Measurements from ENCODE around the gene PAEP. TPM values are rescaled to one million over a fixed set of nuclear protein-coding genes. Genes with fewer than 3 reads are reported as not detected.

The PAEP gene
- total RNA-seq, 2 donors from 2014 or later: 3.0 TPM; not detected in 1

DNA sequence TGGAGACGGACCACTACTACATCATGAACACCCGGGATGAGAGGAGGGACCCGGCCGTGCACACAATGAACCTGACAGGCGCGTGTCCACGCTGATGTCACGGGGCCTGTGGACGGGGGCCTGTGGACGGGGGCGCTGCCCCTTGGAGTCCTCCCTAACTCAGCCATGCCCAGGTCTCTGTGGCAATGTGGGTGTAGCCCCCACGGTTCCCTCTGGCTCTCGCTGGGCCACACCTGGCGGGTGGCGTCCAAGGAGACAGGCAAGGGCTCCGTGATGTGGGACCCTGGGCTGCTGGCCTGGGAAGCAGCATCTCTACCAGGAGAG is 22.1 kb downstream of the PAEP start:
- Histone ChIP-seq H3K27me3 (replicated peaks; ENCODE audit: insufficient read depth) (no peaks in the 10 kb centered on the region), H3K4me1 (replicated peaks) (no peaks in the 10 kb centered on the region), H3K36me3 (no peaks in the 10 kb centered on the region), H3K9me3 (no peaks in the 10 kb centered on the region), H3K4me3 (no peak overlapping the region), H3K27ac (no peak overlapping the region)
- TF ChIP-seq, protein P1, sequence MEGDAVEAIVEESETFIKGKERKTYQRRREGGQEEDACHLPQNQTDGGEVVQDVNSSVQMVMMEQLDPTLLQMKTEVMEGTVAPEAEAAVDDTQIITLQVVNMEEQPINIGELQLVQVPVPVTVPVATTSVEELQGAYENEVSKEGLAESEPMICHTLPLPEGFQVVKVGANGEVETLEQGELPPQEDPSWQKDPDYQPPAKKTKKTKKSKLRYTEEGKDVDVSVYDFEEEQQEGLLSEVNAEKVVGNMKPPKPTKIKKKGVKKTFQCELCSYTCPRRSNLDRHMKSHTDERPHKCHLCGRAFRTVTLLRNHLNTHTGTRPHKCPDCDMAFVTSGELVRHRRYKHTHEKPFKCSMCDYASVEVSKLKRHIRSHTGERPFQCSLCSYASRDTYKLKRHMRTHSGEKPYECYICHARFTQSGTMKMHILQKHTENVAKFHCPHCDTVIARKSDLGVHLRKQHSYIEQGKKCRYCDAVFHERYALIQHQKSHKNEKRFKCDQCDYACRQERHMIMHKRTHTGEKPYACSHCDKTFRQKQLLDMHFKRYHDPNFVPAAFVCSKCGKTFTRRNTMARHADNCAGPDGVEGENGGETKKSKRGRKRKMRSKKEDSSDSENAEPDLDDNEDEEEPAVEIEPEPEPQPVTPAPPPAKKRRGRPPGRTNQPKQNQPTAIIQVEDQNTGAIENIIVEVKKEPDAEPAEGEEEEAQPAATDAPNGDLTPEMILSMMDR (IDR thresholded peaks at IDR 0.05): no peak
- TF ChIP-seq POLR2A (IDR thresholded peaks at IDR 0.05) (no peak), POLR2AphosphoS5 (IDR thresholded peaks at IDR 0.05) (no peak)
- DNase-seq (ENCODE audit: low spot score): no peak
- 88% methylated on average over 16 of the region's 16 CpGs for WGBS
- intact Hi-C loops (cut with DNase I): no loop called here

DNA sequence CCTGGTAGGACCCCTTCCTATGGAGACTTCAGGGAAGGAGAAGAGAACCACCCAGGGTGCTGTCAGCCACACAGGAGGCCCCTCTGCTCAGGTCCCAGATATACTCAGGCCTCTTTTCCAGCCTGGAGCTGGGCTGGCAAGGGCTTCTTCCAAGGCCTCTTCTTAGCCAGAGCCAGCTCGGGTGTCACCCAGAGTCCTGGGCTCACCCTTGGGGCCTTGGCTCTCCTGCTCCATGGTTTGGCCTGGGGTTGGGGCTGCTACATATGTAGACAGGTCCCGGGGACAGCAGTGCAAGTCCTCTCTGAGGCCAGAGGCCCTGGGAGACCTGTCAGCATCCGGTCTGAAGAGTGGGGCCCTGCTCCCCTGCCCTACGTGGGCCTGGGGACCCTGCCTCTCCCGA is 22.8 kb downstream of the PAEP start:
- H3K4me3 ChIP-seq: no peak overlapping the region
- no peak for TF ChIP-seq POLR2AphosphoS5 (IDR thresholded peaks at IDR 0.05)
- TF ChIP-seq, protein P1 (IDR thresholded peaks at IDR 0.05): no peak
- TF ChIP-seq POLR2A (IDR thresholded peaks at IDR 0.05): no peak
- intact Hi-C loops (cut with DNase I): no loop called here
- H3K36me3 ChIP-seq: no peaks in the 10 kb centered on the region
- H3K9me3 ChIP-seq: no peaks in the 10 kb centered on the region
- no peak overlapping the region for H3K27ac ChIP-seq
- no peaks in the 10 kb centered on the region for H3K4me1 ChIP-seq (replicated peaks)
- 68% methylated on average over 5 of the region's 5 CpGs for WGBS
- no peaks in the 10 kb centered on the region for H3K27me3 ChIP-seq (replicated peaks; ENCODE audit: insufficient read depth)
- no peak for DNase-seq (ENCODE audit: low spot score)

DNA sequence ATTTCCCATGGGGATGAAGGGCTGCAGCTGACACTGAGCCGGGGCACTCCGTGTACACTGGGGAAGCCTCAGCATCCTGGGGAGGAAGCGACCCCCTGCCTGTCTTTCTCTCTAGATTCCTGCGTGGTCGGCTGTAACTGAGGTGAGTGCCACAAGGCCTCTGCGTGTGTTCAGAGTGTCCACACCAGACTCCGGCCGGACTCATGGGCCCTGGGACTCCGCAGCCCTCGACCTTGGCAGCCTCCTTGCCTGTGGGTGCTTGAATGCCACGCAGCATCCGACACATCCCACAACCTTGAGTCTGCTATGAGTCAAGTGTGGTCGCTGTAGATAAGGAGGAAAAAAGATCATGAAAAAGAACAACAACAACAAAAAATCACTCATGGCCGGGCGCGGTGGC is 23.4 kb downstream of the PAEP start:
- no peaks in the 10 kb centered on the region for H3K4me1 ChIP-seq (replicated peaks)
- no peak for TF ChIP-seq POLR2AphosphoS5 (IDR thresholded peaks at IDR 0.05)
- TF ChIP-seq, protein P1 (IDR thresholded peaks at IDR 0.05): no peak
- TF ChIP-seq POLR2A (IDR thresholded peaks at IDR 0.05): no peak
- intact Hi-C loops (cut with DNase I): no loop called here
- WGBS: 79% methylated on average over 16 of the region's 16 CpGs
- no peak overlapping the region for H3K4me3 ChIP-seq
- no peak for DNase-seq (ENCODE audit: low spot score)
- H3K36me3 ChIP-seq: no peaks in the 10 kb centered on the region
- H3K27me3 ChIP-seq (replicated peaks; ENCODE audit: insufficient read depth): no peaks in the 10 kb centered on the region
- H3K27ac ChIP-seq: no peak overlapping the region
- H3K9me3 ChIP-seq: no peaks in the 10 kb centered on the region

DNA sequence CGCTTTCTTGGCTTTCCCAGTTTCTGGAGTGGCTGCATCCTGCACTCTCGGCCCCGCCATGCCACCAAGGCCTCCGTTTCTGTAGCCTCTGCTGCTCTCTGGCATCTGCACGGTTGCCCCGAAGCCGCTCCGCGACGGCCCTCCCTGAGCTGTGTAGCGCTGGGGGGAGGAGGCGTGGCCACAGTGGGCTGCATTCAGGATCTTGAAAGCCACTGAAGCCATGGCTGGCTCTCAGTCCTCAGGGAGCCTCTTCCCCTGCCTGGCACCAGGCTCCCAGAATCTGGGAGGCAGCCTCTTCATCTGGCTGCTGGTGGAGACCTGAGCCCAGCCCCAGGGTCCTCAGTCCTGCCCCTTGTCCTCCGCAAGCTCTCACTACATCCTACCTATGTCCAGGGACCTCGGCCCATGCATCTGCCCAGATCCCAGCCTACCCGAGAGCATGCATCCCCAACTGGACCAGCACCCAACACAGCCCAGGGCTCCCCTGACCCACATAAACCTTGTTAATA is 25.1 kb downstream of the PAEP start:
- Histone ChIP-seq H3K27ac (no peak overlapping the region), H3K4me3 (no peak overlapping the region), H3K36me3 (no peaks in the 10 kb centered on the region), H3K9me3 (no peaks in the 10 kb centered on the region), H3K4me1 (replicated peaks) (no peaks in the 10 kb centered on the region), H3K27me3 (replicated peaks; ENCODE audit: insufficient read depth) (no peaks in the 10 kb centered on the region)
- TF ChIP-seq POLR2A (IDR thresholded peaks at IDR 0.05) (no peak), POLR2AphosphoS5 (IDR thresholded peaks at IDR 0.05) (no peak)
- TF ChIP-seq, protein P1 (IDR thresholded peaks at IDR 0.05): no peak
- DNase-seq (ENCODE audit: low spot score): no peak
- WGBS: 56% methylated on average over 14 of the region's 15 CpGs
- intact Hi-C loops (cut with DNase I): no loop called here

DNA sequence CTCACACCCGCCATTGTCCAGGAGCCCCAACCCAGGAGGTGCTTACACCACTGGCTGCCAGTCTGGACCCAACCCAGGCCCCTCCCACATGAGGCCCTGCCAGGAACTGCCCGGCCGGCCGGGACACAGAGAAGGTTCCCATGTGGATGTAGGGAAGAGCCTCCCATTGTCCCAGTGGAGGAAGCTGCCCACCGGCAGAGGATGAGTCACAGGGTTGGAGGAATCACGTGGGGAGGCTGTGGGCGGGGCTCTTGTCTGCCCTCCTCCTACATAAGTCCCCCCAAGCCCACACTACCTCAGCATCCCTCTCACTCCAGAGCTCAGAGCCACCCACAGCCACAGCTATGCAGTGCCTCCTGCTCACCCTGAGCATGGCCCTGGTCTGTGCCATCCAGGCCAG is 26.1 kb downstream of the PAEP start:
- no peak for DNase-seq (ENCODE audit: low spot score)
- H3K9me3 ChIP-seq: no peaks in the 10 kb centered on the region
- no peak overlapping the region for H3K4me3 ChIP-seq
- no peaks in the 10 kb centered on the region for H3K4me1 ChIP-seq (replicated peaks)
- no peaks in the 10 kb centered on the region for H3K27me3 ChIP-seq (replicated peaks; ENCODE audit: insufficient read depth)
- H3K36me3 ChIP-seq: no peaks in the 10 kb centered on the region
- TF ChIP-seq POLR2A (IDR thresholded peaks at IDR 0.05) (no peak), POLR2AphosphoS5 (IDR thresholded peaks at IDR 0.05) (no peak)
- TF ChIP-seq, protein P1 (IDR thresholded peaks at IDR 0.05): no peak
- no CpG with 5 or more reads among the region's 7 CpGs for WGBS
- intact Hi-C loops (cut with DNase I): no loop called here
- H3K27ac ChIP-seq: no peak overlapping the region

Measured in prostate gland (tissue), 2 donors.